Mammary epithelial cell (primary cell): Measurements from ENCODE around the gene WDR59.

ENCODE experiments used
- EZH2 ChIP-seq: IDR thresholded peaks from 2 replicates; pipeline ENCODE4 v1.6.1; 2012; ENCODE audit warnings: low read length, inconsistent platforms, borderline replicate concordance
- TF ChIP-seq, protein P1 (sequence below), 2 donors: IDR thresholded peaks in 1 of 2; conservative IDR thresholded peaks in 1 of 2; 2 replicates each; pipeline ENCODE4 v1.5.1; 2011 to 2012; ENCODE audit warnings: inconsistent platforms in 2 of 2, low read length in 2 of 2, mild to moderate bottlenecking in 2 of 2, control low read depth in 1 of 2, low read depth in 1 of 2; ENCODE audit not compliant: insufficient read depth in 1 of 2; ENCODE audit errors: extremely low read depth in 1 of 2

DNA sequence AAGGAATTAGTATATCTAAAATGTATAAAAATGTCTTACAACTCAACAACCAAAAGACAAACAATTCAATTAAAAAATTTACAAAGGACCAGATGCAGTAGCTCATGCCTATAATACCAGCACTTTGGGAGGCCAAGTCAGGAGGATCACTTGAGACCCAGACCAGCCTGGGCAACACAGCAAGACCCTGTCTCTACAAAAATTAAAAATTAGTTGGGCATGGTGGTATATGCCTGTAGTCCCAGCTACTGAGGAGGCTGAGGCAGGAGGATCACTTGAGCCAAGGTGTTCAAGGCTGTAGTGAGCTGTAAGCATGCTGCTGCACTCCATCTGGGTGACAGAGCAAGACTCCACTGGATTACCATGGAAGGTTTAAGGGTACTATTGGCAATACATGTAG lies 47.7 kb upstream of the WDR59 start:
- TF ChIP-seq EZH2: no peak
- TF ChIP-seq, protein P1, sequence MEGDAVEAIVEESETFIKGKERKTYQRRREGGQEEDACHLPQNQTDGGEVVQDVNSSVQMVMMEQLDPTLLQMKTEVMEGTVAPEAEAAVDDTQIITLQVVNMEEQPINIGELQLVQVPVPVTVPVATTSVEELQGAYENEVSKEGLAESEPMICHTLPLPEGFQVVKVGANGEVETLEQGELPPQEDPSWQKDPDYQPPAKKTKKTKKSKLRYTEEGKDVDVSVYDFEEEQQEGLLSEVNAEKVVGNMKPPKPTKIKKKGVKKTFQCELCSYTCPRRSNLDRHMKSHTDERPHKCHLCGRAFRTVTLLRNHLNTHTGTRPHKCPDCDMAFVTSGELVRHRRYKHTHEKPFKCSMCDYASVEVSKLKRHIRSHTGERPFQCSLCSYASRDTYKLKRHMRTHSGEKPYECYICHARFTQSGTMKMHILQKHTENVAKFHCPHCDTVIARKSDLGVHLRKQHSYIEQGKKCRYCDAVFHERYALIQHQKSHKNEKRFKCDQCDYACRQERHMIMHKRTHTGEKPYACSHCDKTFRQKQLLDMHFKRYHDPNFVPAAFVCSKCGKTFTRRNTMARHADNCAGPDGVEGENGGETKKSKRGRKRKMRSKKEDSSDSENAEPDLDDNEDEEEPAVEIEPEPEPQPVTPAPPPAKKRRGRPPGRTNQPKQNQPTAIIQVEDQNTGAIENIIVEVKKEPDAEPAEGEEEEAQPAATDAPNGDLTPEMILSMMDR (conservative IDR thresholded peaks at IDR 0.05 in 1 of 2, IDR thresholded peaks at IDR 0.05 in 1 of 2; ENCODE audit: extremely low read depth in 1 of 2, insufficient read depth in 1 of 2, low read depth in 1 of 2, low read length in 2 of 2): no peak
